SU-DHL-6 (cell line): ENCODE data around the gene LAMA3.

Source experiments
- H2AFZ ChIP-seq: fragments of 200-600 bp; sonication (generic); 2 replicates; pipeline ENCODE4 v1.6.1; 2014; ENCODE audit warnings: low read depth, mild to moderate bottlenecking, moderate library complexity, mixed read lengths, antibody characterized with exemption, low read length; ENCODE audit not compliant: severe bottlenecking
- H3F3A ChIP-seq: fragments of 200-600 bp; shearing (Covaris generic); 2 replicates; pipeline ENCODE4 v1.6.0; 2016; ENCODE audit warnings: antibody characterized with exemption, mild to moderate bottlenecking; ENCODE audit not compliant: insufficient read depth
- H3K27ac ChIP-seq: fragments of 200-600 bp; sonication (generic); 2 replicates; pipeline ENCODE4 v1.5.1; 2016; ENCODE audit warnings: low read depth, mild to moderate bottlenecking, low read length, moderate library complexity, mixed read lengths
- H3K27me3 ChIP-seq: fragments of 200-600 bp; sonication (generic), shearing (Covaris generic); 2 replicates; pipeline ENCODE4 v1.6.0; 2014; ENCODE audit warnings: mild to moderate bottlenecking, low read length
- H3K36me3 ChIP-seq: fragments of 200-600 bp; sonication (generic); 2 replicates; pipeline ENCODE4 v1.6.1; 2014; ENCODE audit warnings: mild to moderate bottlenecking, low read length, mixed read lengths
- H3K4me2 ChIP-seq: fragments of 300-600, 200-600 bp; shearing (Covaris generic), sonication (generic); 2 replicates; pipeline ENCODE4 v1.6.0; 2014; ENCODE audit warnings: low read length, low read depth, mild to moderate bottlenecking; ENCODE audit not compliant: poor library complexity, severe bottlenecking
- H3K4me3 ChIP-seq: fragments of 200-600 bp; sonication (generic); 2 replicates; pipeline ENCODE4 v1.5.1; 2014; ENCODE audit warnings: antibody characterized with exemption, low read length, mild to moderate bottlenecking, mixed read lengths; ENCODE audit not compliant: insufficient read depth, poor library complexity, severe bottlenecking
- H3K79me2 ChIP-seq: fragments of 200-600 bp; sonication (generic); 2 replicates; pipeline ENCODE4 v1.6.1; 2014; ENCODE audit warnings: mild to moderate bottlenecking, low read length, moderate library complexity; ENCODE audit not compliant: insufficient read depth
- H3K9ac ChIP-seq: fragments of 200-600 bp; sonication (generic); 2 replicates; pipeline ENCODE4 v1.7.0; 2014; ENCODE audit warnings: mild to moderate bottlenecking, low read length
- H3K9me2 ChIP-seq: fragments of 200-600 bp; sonication (generic); replicated peaks from 2 replicates; pipeline ENCODE4 v1.6.1; 2014; ENCODE audit warnings: low read length; ENCODE audit not compliant: insufficient read depth
- H3K9me3 ChIP-seq: fragments of 200-600 bp; sonication (generic); 2 replicates; pipeline ENCODE4 v1.6.1; 2014; ENCODE audit warnings: low read length, mixed read lengths; ENCODE audit not compliant: insufficient read depth
- H4K20me1 ChIP-seq: fragments of 200-600 bp; sonication (generic); 2 replicates; pipeline ENCODE4 v1.6.1; 2014; ENCODE audit warnings: low read depth, mild to moderate bottlenecking, antibody characterized with exemption, low read length, moderate library complexity, mixed read lengths
- EZH2phosphoT487 ChIP-seq: fragments of 200-600 bp; sonication (generic), shearing (Covaris generic); conservative IDR thresholded peaks from 2 replicates; pipeline ENCODE4 v1.6.1; 2018; ENCODE audit warnings: mild to moderate bottlenecking, antibody characterized with exemption, low read length, moderate library complexity, mixed read lengths
- TF ChIP-seq, protein P1 (sequence below): fragments of 200-600 bp; sonication (generic); IDR thresholded peaks from one replicate; pipeline ENCODE4 v1.5.1; 2017; ENCODE audit warnings: antibody characterized with exemption, mild to moderate bottlenecking, low read length, moderate library complexity; ENCODE audit not compliant: insufficient read depth, poor library complexity, severe bottlenecking

LAMA3 gene

GRCh38 chr18:23675896-23676295 lies 13.4 kb upstream of the LAMA3 start:
- Histone ChIP-seq H3K9me3 (no peaks in the 10 kb centered on the region), H3K79me2 (no peaks in the 10 kb centered on the region), H3K27ac (no peak overlapping the region), H3K4me3 (no peak overlapping the region), H3K9ac (no peak overlapping the region), H3K27me3 (no peaks in the 10 kb centered on the region), H3F3A (no peaks in the 10 kb centered on the region), H3K9me2 (no peaks in the 10 kb centered on the region), H3K4me2 (no peak overlapping the region), H4K20me1 (no peaks in the 10 kb centered on the region), H3K36me3 (no peaks in the 10 kb centered on the region), H2AFZ (no peak overlapping the region)
- TF ChIP-seq EZH2phosphoT487, result no peak
- TF ChIP-seq, protein P1, sequence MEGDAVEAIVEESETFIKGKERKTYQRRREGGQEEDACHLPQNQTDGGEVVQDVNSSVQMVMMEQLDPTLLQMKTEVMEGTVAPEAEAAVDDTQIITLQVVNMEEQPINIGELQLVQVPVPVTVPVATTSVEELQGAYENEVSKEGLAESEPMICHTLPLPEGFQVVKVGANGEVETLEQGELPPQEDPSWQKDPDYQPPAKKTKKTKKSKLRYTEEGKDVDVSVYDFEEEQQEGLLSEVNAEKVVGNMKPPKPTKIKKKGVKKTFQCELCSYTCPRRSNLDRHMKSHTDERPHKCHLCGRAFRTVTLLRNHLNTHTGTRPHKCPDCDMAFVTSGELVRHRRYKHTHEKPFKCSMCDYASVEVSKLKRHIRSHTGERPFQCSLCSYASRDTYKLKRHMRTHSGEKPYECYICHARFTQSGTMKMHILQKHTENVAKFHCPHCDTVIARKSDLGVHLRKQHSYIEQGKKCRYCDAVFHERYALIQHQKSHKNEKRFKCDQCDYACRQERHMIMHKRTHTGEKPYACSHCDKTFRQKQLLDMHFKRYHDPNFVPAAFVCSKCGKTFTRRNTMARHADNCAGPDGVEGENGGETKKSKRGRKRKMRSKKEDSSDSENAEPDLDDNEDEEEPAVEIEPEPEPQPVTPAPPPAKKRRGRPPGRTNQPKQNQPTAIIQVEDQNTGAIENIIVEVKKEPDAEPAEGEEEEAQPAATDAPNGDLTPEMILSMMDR, result no peak

GRCh38 chr18:23682045-23682444 lies 7.2 kb upstream of the LAMA3 start:
- Histone ChIP-seq H4K20me1 (no peaks in the 10 kb centered on the region), H2AFZ (no peak overlapping the region), H3K4me2 (no peak overlapping the region), H3K4me3 (no peak overlapping the region), H3K27me3 (no peaks in the 10 kb centered on the region), H3K27ac (no peak overlapping the region), H3K79me2 (no peaks in the 10 kb centered on the region), H3F3A (no peaks in the 10 kb centered on the region), H3K9me2 (no peaks in the 10 kb centered on the region), H3K9me3 (no peaks in the 10 kb centered on the region), H3K9ac (no peak overlapping the region), H3K36me3 (no peaks in the 10 kb centered on the region)
- TF ChIP-seq EZH2phosphoT487, result no peak
- TF ChIP-seq, protein P1, result no peak

- Histone ChIP-seq H3K9me2 (no peaks in the 10 kb centered on the region), H3K9me3 (no peaks in the 10 kb centered on the region), H3F3A (no peaks in the 10 kb centered on the region), H3K27ac (no peak overlapping the region), H3K4me2 (no peak overlapping the region), H4K20me1 (no peaks in the 10 kb centered on the region), H3K4me3 (no peak overlapping the region), H2AFZ (no peak overlapping the region), H3K27me3 (no peaks in the 10 kb centered on the region), H3K36me3 (no peaks in the 10 kb centered on the region), H3K9ac (no peak overlapping the region), H3K79me2 (no peaks in the 10 kb centered on the region)
- TF ChIP-seq EZH2phosphoT487, result no peak
- TF ChIP-seq, protein P1, result no peak
These were observed 6.8 kb upstream of the LAMA3 start for GRCh38 chr18:23682472-23682871.
